ENCODE data around the gene FAM107A. TPM values are rescaled to one million over a fixed set of nuclear protein-coding genes. Genes with fewer than 3 reads are reported as not detected.

Gene FAM107A
- total and polyA plus RNA-seq, 9 of the 15 experiments (the other 6 are each of a cell fraction or from before 2014, with no cell fraction given) = 0.07 TPM; not detected in 8

GRCh38 chr3:58563386-58564035 lies 13.7 kb downstream of the FAM107A start:
- peaks cover 0 to 41% of the 10 kb centered on the region in 2 experiments; a peak in 2 of 5 replicates for H3K27me3 ChIP-seq (ENCODE audit: control insufficient read depth in 2 of 2, insufficient read depth in 2 of 2, low read length in 2 of 2)
- H3K4me2 ChIP-seq (ENCODE audit: insufficient read depth, low read length) = no peak overlapping the region
- FAIRE-seq (no peak), ATAC-seq (no peak), DNase-seq (ENCODE audit: extremely low read depth in 1 of 4, low spot score in 3 of 4) (no peak)
- no TSS peak for BruUV-seq (replicated peaks)
- H3K4me1 ChIP-seq (replicated peaks in 1 of 2; ENCODE audit: control insufficient read depth in 2 of 2, insufficient read depth in 2 of 2, low read length in 2 of 2) = no peaks in the 10 kb centered on the region
- H3K27ac ChIP-seq (ENCODE audit: extremely low read depth, low read depth, low read length) = no peak overlapping the region
- intact Hi-C loops (cut with micrococcal nuclease) (no loop called here), in situ Hi-C loops (cut with MboI) (no loop called here)
- ChIA-PET POLR2A (no interaction called here), CTCF (ENCODE audit: low intra/inter-chr PET ratio) (no interaction called here)
- no peak overlapping the region for H3K9ac ChIP-seq (ENCODE audit: insufficient read depth in 1 of 2, low read depth in 2 of 2, low read length in 2 of 2)
- TF ChIP-seq ASH1L (IDR thresholded peaks at IDR 0.05; ENCODE audit: borderline replicate concordance, low read depth, partially characterized antibody) (no peak), MTA3 (IDR thresholded peaks at IDR 0.05; ENCODE audit: borderline replicate concordance) (no peak)
- no peak overlapping the region for H2AFZ ChIP-seq (ENCODE audit: low read depth, low read length)
- H3K9me1 ChIP-seq (ENCODE audit: control insufficient read depth, insufficient read depth, low read length) = no peaks in the 10 kb centered on the region
- H4K20me1 ChIP-seq (replicated peaks; ENCODE audit: control insufficient read depth, insufficient read depth, low read length) = no peaks in the 10 kb centered on the region
- no peaks in the 10 kb centered on the region for H3K79me2 ChIP-seq (ENCODE audit: control insufficient read depth, insufficient read depth, low read length)
- no peaks in the 10 kb centered on the region for H3K36me3 ChIP-seq (ENCODE audit: control insufficient read depth, insufficient read depth, low read length)
- no peak overlapping the region for H3K4me3 ChIP-seq
- WGBS (ENCODE audit: insufficient coverage, low coverage, missing lambda C conversion rate) = 0% methylated on average over 6 of the region's 6 CpGs
- no peaks in the 10 kb centered on the region for H3K9me3 ChIP-seq (replicated peaks; ENCODE audit: control insufficient read depth, insufficient read depth, low read depth, low read length)

DNA sequence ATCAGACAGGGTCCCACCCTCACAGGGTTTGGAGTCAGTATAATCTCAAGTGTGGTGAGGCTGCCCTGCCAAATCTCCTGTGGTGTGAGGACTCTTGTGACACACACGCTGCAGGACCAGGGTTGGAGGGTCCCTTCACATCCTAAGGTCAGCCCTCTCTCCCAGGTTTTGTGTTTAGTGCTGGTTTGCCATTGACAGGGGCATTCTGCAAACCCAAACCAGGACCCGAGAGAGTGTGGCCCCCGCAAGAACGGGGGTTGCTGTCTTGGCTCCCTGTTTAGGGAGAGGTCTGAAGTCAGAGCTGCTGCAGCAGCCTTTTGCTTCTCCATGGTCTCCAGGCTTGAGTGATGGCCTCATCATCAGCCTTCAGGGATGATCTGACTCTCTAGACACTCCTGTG lies 14.7 kb downstream of the FAM107A start:
- in situ Hi-C loops (cut with MboI) = no loop called here
- no peaks in the 10 kb centered on the region for H3K36me3 ChIP-seq (ENCODE audit: control insufficient read depth, insufficient read depth, low read length)
- BruUV-seq (replicated peaks) = no TSS peak
- ChIA-PET CTCF (ENCODE audit: low intra/inter-chr PET ratio) (no interaction called here), POLR2A (no interaction called here)
- ATAC-seq (no peak), FAIRE-seq (no peak), DNase-seq (ENCODE audit: extremely low read depth in 1 of 4, low spot score in 3 of 4) (no peak)
- H3K79me2 ChIP-seq (ENCODE audit: control insufficient read depth, insufficient read depth, low read length) = no peaks in the 10 kb centered on the region
- no peak overlapping the region for H2AFZ ChIP-seq (ENCODE audit: low read depth, low read length)
- H3K9me1 ChIP-seq (ENCODE audit: control insufficient read depth, insufficient read depth, low read length) = no peaks in the 10 kb centered on the region
- no peak overlapping the region for H3K4me2 ChIP-seq (ENCODE audit: insufficient read depth, low read length)
- peaks cover 0 to 41% of the 10 kb centered on the region in 2 experiments; a peak in 2 of 5 replicates for H3K27me3 ChIP-seq (ENCODE audit: control insufficient read depth in 2 of 2, insufficient read depth in 2 of 2, low read length in 2 of 2)
- no peaks in the 10 kb centered on the region for H4K20me1 ChIP-seq (replicated peaks; ENCODE audit: control insufficient read depth, insufficient read depth, low read length)
- TF ChIP-seq, protein P1, sequence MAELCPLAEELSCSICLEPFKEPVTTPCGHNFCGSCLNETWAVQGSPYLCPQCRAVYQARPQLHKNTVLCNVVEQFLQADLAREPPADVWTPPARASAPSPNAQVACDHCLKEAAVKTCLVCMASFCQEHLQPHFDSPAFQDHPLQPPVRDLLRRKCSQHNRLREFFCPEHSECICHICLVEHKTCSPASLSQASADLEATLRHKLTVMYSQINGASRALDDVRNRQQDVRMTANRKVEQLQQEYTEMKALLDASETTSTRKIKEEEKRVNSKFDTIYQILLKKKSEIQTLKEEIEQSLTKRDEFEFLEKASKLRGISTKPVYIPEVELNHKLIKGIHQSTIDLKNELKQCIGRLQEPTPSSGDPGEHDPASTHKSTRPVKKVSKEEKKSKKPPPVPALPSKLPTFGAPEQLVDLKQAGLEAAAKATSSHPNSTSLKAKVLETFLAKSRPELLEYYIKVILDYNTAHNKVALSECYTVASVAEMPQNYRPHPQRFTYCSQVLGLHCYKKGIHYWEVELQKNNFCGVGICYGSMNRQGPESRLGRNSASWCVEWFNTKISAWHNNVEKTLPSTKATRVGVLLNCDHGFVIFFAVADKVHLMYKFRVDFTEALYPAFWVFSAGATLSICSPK (IDR thresholded peaks at IDR 0.05; ENCODE audit: borderline replicate concordance) = no peak
- no peak for TF ChIP-seq CHD2 (IDR thresholded peaks at IDR 0.05; ENCODE audit: low read depth, low read length)
- TF ChIP-seq RBFOX2 (IDR thresholded peaks at IDR 0.05; ENCODE audit: low read depth, low read length) = no peak
- no peak for TF ChIP-seq TCF3 (CRISPR knock-in tag; IDR thresholded peaks at IDR 0.05)
- TF ChIP-seq PRPF4 (IDR thresholded peaks at IDR 0.05; ENCODE audit: insufficient read depth, low read depth, low read length, poor library complexity, severe bottlenecking) = no peak
- no peak for TF ChIP-seq BRF1 (IDR thresholded peaks at IDR 0.05; ENCODE audit: borderline replicate concordance, extremely low read depth, insufficient read length)
- TF ChIP-seq NRF1 (conservative IDR thresholded peaks at IDR 0.05 in 1 of 2, IDR thresholded peaks at IDR 0.05 in 1 of 2) = no peak
- no peak for TF ChIP-seq ZNF780A (CRISPR knock-in tag; IDR thresholded peaks at IDR 0.05)
- TF ChIP-seq STAG1 (CRISPR knock-in tag; IDR thresholded peaks at IDR 0.05; ENCODE audit: borderline replicate concordance) = no peak
- no peak for TF ChIP-seq MEF2A (IDR thresholded peaks at IDR 0.05; ENCODE audit: control insufficient read depth, low read depth, low read length)
- no peak for TF ChIP-seq MCM7 (IDR thresholded peaks at IDR 0.05)
- H3K9me3 ChIP-seq (replicated peaks; ENCODE audit: control insufficient read depth, insufficient read depth, low read depth, low read length) = no peaks in the 10 kb centered on the region
- 4% methylated on average over 4 of the region's 4 CpGs for WGBS (ENCODE audit: insufficient coverage, low coverage, missing lambda C conversion rate)
- H3K9ac ChIP-seq (ENCODE audit: insufficient read depth in 1 of 2, low read depth in 2 of 2, low read length in 2 of 2) = no peak overlapping the region
- no peaks in the 10 kb centered on the region for H3K4me1 ChIP-seq (replicated peaks in 1 of 2; ENCODE audit: control insufficient read depth in 2 of 2, insufficient read depth in 2 of 2, low read length in 2 of 2)
- H3K4me3 ChIP-seq = no peak overlapping the region
- intact Hi-C loops (cut with micrococcal nuclease) = no loop called here
- no peak overlapping the region for H3K27ac ChIP-seq (ENCODE audit: extremely low read depth, low read depth, low read length)
